HepG2 (cell line): ENCODE measurements around the gene MAP1B. TPM values are rescaled to one million over a fixed set of nuclear protein-coding genes. Genes with fewer than 3 reads are reported as not detected.

ENCODE experiments used
- ATAC-seq: fragments of 200-7000 bp; cut with Tn5 transposase; 3 replicates; pipeline ENCODE4 v1.9.1; 2020; ENCODE audit warnings: mild to moderate bottlenecking, moderate library complexity
- BruUV-seq: library from RNA; stranded (reverse); fragments of 400-500 nt; replicated peaks from 2 replicates; lab custom pipeline; 2021; lab: Mats Ljungman, UMichigan
- CTCF ChIA-PET: fragments of 300-600 bp; formaldehyde crosslinking; extraction: SDS; loops from one replicate; lab custom pipeline; 2021; ENCODE audit warnings: low total read pairs, inconsistent platforms, low intra/inter-chr PET ratio; lab: Yijun Ruan, JAX
- POLR2A ChIA-PET: fragments of 350-600 bp; sonication (Branson Sonifier 250); formaldehyde crosslinking; loops from one replicate; lab custom pipeline; 2020; ENCODE audit warnings: antibody characterized with exemption, inconsistent platforms; lab: Yijun Ruan, JAX
- DNase-seq: peaks from one replicate; pipeline ENCODE4 v3.0.0-alpha.2; 2015; ENCODE audit warnings: low spot score
- FAIRE-seq: peaks from 3 replicates; lab custom pipeline; 2011; peaks lifted over from hg19 to GRCh38; lab: Jason Lieb, UNC
- H2AFZ ChIP-seq: one replicate; pipeline ENCODE4 v1.6.1; 2011; ENCODE audit warnings: low read length, inconsistent platforms
- H3K27ac ChIP-seq: fragments of 300-600 bp; 3 replicates; pipeline ENCODE4 v1.8.0; 2011; ENCODE audit warnings: mixed run types, mild to moderate bottlenecking, mixed read lengths, low read length, inconsistent platforms; ENCODE audit not compliant: insufficient read depth; ENCODE audit errors: extremely low read length
- H3K27me3 ChIP-seq, 2 experiments: fragments of 200-600 bp in 1 of 2; 2 replicates in 1 of 2; 3 replicates in 1 of 2; pipeline versions ENCODE4 v1.6.0 to v1.8.0; 2011; ENCODE audit warnings: low read length in 2 of 2, mild to moderate bottlenecking in 2 of 2, moderate library complexity in 2 of 2, inconsistent platforms in 1 of 2; ENCODE audit not compliant: insufficient read depth in 2 of 2, control insufficient read depth in 1 of 2
- H3K36me3 ChIP-seq, 2 experiments: fragments of 200-600 bp in 1 of 2; replicated peaks in 1 of 2; 2 replicates in 1 of 2; 3 replicates in 1 of 2; pipeline versions ENCODE4 v1.5.1 to v1.8.0; 2011; ENCODE audit warnings: low read length in 2 of 2, inconsistent platforms in 1 of 2; ENCODE audit not compliant: insufficient read depth in 2 of 2, control insufficient read depth in 1 of 2
- H3K4me1 ChIP-seq: 2 replicates; pipeline ENCODE4 v1.5.1; 2012; ENCODE audit warnings: low read length, inconsistent platforms; ENCODE audit not compliant: insufficient read depth
- H3K4me2 ChIP-seq: 2 replicates; pipeline ENCODE4 v1.6.0; 2011; ENCODE audit warnings: low read depth, low read length, inconsistent platforms
- H3K4me3 ChIP-seq, 3 experiments: fragments of 200-600 bp in 1 of 3; sonication (generic), shearing (Covaris generic) in 1 of 3; replicated peaks in 1 of 3; 2 replicates each; pipeline ENCODE4 v1.5.1; 2011 to 2016; ENCODE audit warnings: low read length in 3 of 3, inconsistent platforms in 2 of 3, low read depth in 2 of 3, mild to moderate bottlenecking in 2 of 3, control low read depth in 1 of 3, mixed read lengths in 1 of 3; ENCODE audit not compliant: insufficient read depth in 1 of 3
- H3K79me2 ChIP-seq: one replicate; pipeline ENCODE4 v1.6.1; 2011; ENCODE audit warnings: low read length, inconsistent platforms; ENCODE audit not compliant: insufficient read depth
- H3K9ac ChIP-seq: 2 replicates; pipeline ENCODE4 v1.6.0; 2011; ENCODE audit warnings: mild to moderate bottlenecking, low read depth, low read length, inconsistent platforms; ENCODE audit not compliant: insufficient read depth
- H3K9me3 ChIP-seq: 2 replicates; pipeline ENCODE4 v1.5.1; 2012; ENCODE audit warnings: mild to moderate bottlenecking, low read length
- H4K20me1 ChIP-seq: 2 replicates; pipeline ENCODE4 v1.6.0; 2011; ENCODE audit warnings: inconsistent platforms, mild to moderate bottlenecking, low read length, moderate library complexity; ENCODE audit not compliant: insufficient read depth
- AGO2 ChIP-seq: fragments of 200-400 bp; formaldehyde crosslinking; optimal IDR thresholded peaks from 2 replicates; pipeline ENCODE3; 2017; ENCODE audit warnings: mild to moderate bottlenecking, low read depth, low read length, moderate library complexity
- JARID2 ChIP-seq: sonication (generic); formaldehyde crosslinking; IDR thresholded peaks from 2 replicates; pipeline ENCODE4 v1.8.1; 2023; ENCODE audit warnings: missing genetic modification reagents, inconsistent platforms; ENCODE audit not compliant: insufficient replicate concordance
- KDM4B ChIP-seq: sonication (generic); formaldehyde crosslinking; IDR thresholded peaks from 2 replicates; pipeline ENCODE4 v1.4.0; 2020; ENCODE audit warnings: missing genetic modification reagents
- MAF1 ChIP-seq: sonication (generic); formaldehyde crosslinking; IDR thresholded peaks from 2 replicates; pipeline ENCODE4 v1.5.0; 2020; ENCODE audit warnings: missing genetic modification reagents, borderline replicate concordance
- PCBP1 ChIP-seq: fragments of 200-400 bp; formaldehyde crosslinking; IDR thresholded peaks from 2 replicates; pipeline ENCODE4 v1.6.1; 2017; ENCODE audit warnings: mild to moderate bottlenecking, low read depth, low read length, borderline replicate concordance
- SNAPC5 ChIP-seq: sonication (generic); formaldehyde crosslinking; IDR thresholded peaks from 2 replicates; pipeline ENCODE4 v1.8.1; 2023; ENCODE audit warnings: mild to moderate bottlenecking, missing genetic modification reagents, borderline replicate concordance
- TOPORS ChIP-seq: sonication (generic); formaldehyde crosslinking; IDR thresholded peaks from 2 replicates; pipeline ENCODE4 v1.8.0; 2023; ENCODE audit warnings: mild to moderate bottlenecking, missing genetic modification reagents
- U2AF1 ChIP-seq: fragments of 200-400 bp; formaldehyde crosslinking; optimal IDR thresholded peaks from 2 replicates; pipeline ENCODE3; 2017; ENCODE audit warnings: mild to moderate bottlenecking, low read depth, low read length
- ZNF292 ChIP-seq: sonication (generic); formaldehyde crosslinking; IDR thresholded peaks from 2 replicates; pipeline ENCODE4 v1.8.1; 2022; ENCODE audit warnings: mild to moderate bottlenecking, low read depth, missing genetic modification reagents, borderline replicate concordance
- ZNF350 ChIP-seq: sonication (generic); formaldehyde crosslinking; IDR thresholded peaks from 2 replicates; pipeline ENCODE4 v1.4.0; 2020; ENCODE audit warnings: mild to moderate bottlenecking, low read depth, missing genetic modification reagents, borderline replicate concordance
- ZNF557 ChIP-seq: sonication (generic); formaldehyde crosslinking; IDR thresholded peaks from 2 replicates; pipeline ENCODE4 v1.4.0; 2020; ENCODE audit warnings: missing genetic modification reagents
- ZNF703 ChIP-seq: sonication (generic); formaldehyde crosslinking; IDR thresholded peaks from 2 replicates; pipeline ENCODE4 v1.5.1; 2020; ENCODE audit warnings: missing genetic modification reagents, mild to moderate bottlenecking, moderate library complexity, borderline replicate concordance
- ZNF740 ChIP-seq: sonication (generic); formaldehyde crosslinking; IDR thresholded peaks from 2 replicates; pipeline ENCODE4 v1.4.0; 2020; ENCODE audit warnings: missing genetic modification reagents
- WGBS: methylation state at CpG from one replicate; pipeline ENCODE4 v1.1.6; 2017; ENCODE audit warnings: low lambda C conversion rate; 5-methylcytosine and 5-hydroxymethylcytosine counted together
- in situ Hi-C: cut with HindIII; loops from 2 replicates; pipeline ENCODE4 v1.10.0; 2017; ENCODE audit warnings: low pct_unique_long_range_greater_than_20kb; ENCODE audit not compliant: extremely low pct_ligation_motif_present
- intact Hi-C: fragments of 100-400 bp; cut with micrococcal nuclease; formaldehyde crosslinking; loops from one replicate; pipeline ENCODE4 v1.10.0; 2022; ENCODE audit not compliant: unreplicated experiment
- polyA plus RNA-seq, 8 experiments: library from polyadenylated mRNA; depleted of rRNA in 3 of 8; stranded (reverse) in 7 of 8; unstranded in 1 of 8; fragments of >200 nt; fragmentation: Illumina TruSeq in 4 of 8; extraction: Trizol in 4 of 8; gene quantifications; 2 replicates each; pipeline versions ENCODE4 v1.2.1 to v1.2.3, GENCODE V29; 2011 to 2016; ENCODE audit warnings: low read depth in 4 of 8, missing spikeins in 1 of 8, mixed read lengths in 1 of 8; ENCODE audit not compliant: insufficient read depth in 1 of 8
- total RNA-seq, 5 experiments: library from RNA; depleted of rRNA; stranded (reverse); fragments of >200 nt; fragmentation: Illumina TruSeq; extraction: Trizol; gene quantifications; 2 replicates each; pipeline ENCODE4 v1.2.3, GENCODE V29; 2016; ENCODE audit warnings: low read depth in 1 of 5
- TF ChIP-seq, protein P1 (sequence below): sonication (generic); formaldehyde crosslinking; conservative IDR thresholded peaks from 2 replicates; pipeline ENCODE4 v1.4.0; 2020; ENCODE audit warnings: missing genetic modification reagents
- TF ChIP-seq, protein P2 (sequence below): sonication (generic); formaldehyde crosslinking; conservative IDR thresholded peaks from 2 replicates; pipeline ENCODE4 v1.4.0; 2020; ENCODE audit warnings: missing genetic modification reagents
- TF ChIP-seq, protein P3 (sequence below): fragments of 450-650 bp; IDR thresholded peaks from 2 replicates; pipeline ENCODE4 v1.6.1; 2017; ENCODE audit warnings: mild to moderate bottlenecking

The MAP1B gene
- total and polyA plus RNA-seq, 2 of the 13 experiments (the other 11 are each of a cell fraction or from before 2014, with no cell fraction given): 3.3 to 6.2 TPM

DNA sequence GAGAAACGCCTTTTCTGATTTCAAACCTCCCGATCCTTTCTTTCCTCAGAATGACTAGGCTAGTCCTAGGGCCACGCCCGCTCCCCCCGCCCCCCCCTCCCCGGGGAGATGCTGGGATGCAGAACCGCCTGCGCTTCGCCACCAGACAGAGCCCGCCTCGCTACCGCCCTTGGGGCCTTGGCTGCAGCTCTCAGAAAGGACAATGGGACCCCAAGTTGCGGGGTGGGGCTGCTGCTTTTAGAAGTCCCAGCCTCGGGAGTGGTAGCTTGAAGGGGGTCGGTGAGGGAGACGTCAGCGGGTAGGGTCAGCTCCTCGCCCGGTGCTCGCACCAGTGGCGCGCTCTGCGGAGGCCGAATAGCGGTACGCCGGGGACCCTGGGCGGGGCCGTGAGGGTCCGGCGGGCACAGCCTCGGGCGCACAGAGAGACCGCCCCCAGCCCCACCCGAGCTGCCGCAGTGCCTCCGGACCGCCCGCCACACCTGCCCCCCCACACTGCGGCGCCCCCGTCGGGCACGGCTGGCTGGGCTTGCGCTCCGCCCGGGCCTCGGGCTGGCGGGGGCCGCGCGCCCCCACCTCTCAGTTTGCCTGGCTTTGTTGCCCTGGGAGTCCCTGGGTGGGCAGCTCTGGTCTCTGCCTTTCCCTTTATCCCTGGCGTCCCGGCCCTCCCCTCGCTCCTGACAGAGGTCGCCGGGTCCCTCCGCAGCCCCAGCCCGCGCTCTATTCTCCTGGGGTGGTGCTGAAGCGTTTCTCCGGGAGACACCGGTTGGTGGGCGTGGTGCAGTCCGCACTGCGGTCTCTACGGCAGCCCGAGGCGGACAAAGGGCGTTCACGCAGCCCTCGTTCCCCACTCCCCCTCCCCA lies 1.2 kb downstream of the MAP1B start:
- in situ Hi-C loops: no loop called here
- TF ChIP-seq ZNF292 (CRISPR knock-in tag) (no peak), TOPORS (CRISPR knock-in tag) (no peak), ZNF703 (no peak), AGO2 (no peak), JARID2 (no peak), ZNF557 (CRISPR knock-in tag) (no peak), KDM4B (no peak), PCBP1 (peak; percentile 69; the same call in 1 of the 2 replicates), U2AF1 (no peak), MAF1 (CRISPR knock-in tag) (no peak), ZNF350 (CRISPR knock-in tag) (no peak), ZNF740 (CRISPR knock-in tag) (peak; percentile 73; the same call in 1 of the 2 replicates), SNAPC5 (CRISPR knock-in tag) (no peak)
- TF ChIP-seq, protein P1, sequence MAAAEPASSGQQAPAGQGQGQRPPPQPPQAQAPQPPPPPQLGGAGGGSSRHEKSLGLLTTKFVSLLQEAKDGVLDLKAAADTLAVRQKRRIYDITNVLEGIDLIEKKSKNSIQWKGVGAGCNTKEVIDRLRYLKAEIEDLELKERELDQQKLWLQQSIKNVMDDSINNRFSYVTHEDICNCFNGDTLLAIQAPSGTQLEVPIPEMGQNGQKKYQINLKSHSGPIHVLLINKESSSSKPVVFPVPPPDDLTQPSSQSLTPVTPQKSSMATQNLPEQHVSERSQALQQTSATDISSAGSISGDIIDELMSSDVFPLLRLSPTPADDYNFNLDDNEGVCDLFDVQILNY (CRISPR knock-in tag): no peak
- TF ChIP-seq, protein P2, sequence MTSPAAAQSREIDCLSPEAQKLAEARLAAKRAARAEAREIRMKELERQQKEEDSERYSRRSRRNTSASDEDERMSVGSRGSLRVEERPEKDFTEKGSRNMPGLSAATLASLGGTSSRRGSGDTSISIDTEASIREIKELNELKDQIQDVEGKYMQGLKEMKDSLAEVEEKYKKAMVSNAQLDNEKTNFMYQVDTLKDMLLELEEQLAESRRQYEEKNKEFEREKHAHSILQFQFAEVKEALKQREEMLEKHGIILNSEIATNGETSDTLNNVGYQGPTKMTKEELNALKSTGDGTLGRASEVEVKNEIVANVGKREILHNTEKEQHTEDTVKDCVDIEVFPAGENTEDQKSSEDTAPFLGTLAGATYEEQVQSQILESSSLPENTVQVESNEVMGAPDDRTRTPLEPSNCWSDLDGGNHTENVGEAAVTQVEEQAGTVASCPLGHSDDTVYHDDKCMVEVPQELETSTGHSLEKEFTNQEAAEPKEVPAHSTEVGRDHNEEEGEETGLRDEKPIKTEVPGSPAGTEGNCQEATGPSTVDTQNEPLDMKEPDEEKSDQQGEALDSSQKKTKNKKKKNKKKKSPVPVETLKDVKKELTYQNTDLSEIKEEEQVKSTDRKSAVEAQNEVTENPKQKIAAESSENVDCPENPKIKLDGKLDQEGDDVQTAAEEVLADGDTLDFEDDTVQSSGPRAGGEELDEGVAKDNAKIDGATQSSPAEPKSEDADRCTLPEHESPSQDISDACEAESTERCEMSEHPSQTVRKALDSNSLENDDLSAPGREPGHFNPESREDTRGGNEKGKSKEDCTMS: no peak
- TF ChIP-seq, protein P3, sequence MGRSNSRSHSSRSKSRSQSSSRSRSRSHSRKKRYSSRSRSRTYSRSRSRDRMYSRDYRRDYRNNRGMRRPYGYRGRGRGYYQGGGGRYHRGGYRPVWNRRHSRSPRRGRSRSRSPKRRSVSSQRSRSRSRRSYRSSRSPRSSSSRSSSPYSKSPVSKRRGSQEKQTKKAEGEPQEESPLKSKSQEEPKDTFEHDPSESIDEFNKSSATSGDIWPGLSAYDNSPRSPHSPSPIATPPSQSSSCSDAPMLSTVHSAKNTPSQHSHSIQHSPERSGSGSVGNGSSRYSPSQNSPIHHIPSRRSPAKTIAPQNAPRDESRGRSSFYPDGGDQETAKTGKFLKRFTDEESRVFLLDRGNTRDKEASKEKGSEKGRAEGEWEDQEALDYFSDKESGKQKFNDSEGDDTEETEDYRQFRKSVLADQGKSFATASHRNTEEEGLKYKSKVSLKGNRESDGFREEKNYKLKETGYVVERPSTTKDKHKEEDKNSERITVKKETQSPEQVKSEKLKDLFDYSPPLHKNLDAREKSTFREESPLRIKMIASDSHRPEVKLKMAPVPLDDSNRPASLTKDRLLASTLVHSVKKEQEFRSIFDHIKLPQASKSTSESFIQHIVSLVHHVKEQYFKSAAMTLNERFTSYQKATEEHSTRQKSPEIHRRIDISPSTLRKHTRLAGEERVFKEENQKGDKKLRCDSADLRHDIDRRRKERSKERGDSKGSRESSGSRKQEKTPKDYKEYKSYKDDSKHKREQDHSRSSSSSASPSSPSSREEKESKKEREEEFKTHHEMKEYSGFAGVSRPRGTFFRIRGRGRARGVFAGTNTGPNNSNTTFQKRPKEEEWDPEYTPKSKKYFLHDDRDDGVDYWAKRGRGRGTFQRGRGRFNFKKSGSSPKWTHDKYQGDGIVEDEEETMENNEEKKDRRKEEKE: no peak

More for the DNA sequence above, 1.2 kb downstream of the MAP1B start:
- H3K27ac ChIP-seq: no peak overlapping the region
- H3K9me3 ChIP-seq: no peaks in the 10 kb centered on the region
- FAIRE-seq (no peak), DNase-seq (peak; percentile 34), ATAC-seq (peak; percentile 85)
- no peaks in the 10 kb centered on the region for H4K20me1 ChIP-seq
- peaks cover 8% of the 10 kb centered on the region; the same call in 1 of the 2 replicates for H3K4me1 ChIP-seq
- intact Hi-C loops: no loop called here
- POLR2A ChIA-PET: no interaction called here
- 1% methylated on average over 18 of the region's 72 CpGs for WGBS
- H3K9ac ChIP-seq: peak overlapping the region; percentile 47; the same call in 1 of the 2 replicates
- CTCF ChIA-PET: no interaction called here
- H3K27me3 ChIP-seq: peaks cover 3 to 23% of the 10 kb centered on the region in 2 experiments; a peak in 3 of 5 replicates
- no TSS peak for BruUV-seq
- H3K79me2 ChIP-seq: no peaks in the 10 kb centered on the region
- H3K36me3 ChIP-seq: no peaks in the 10 kb centered on the region
- H3K4me2 ChIP-seq: peak overlapping the region; percentile 82
- H2AFZ ChIP-seq: no peak overlapping the region
- H3K4me3 ChIP-seq: peak overlapping the region; percentile 70 to 89 (median 81)
